Epithelial cell of prostate (primary cell): ENCODE measurements around the gene GRWD1.

Experiments used
- DNase-seq: peaks from one replicate; pipeline ENCODE4 v3.0.0-alpha.2; 2011; ENCODE audit warnings: low read depth, low spot score
- H3K27ac ChIP-seq: fragments of 450-650 bp; 2 replicates; pipeline ENCODE4 v1.5.1; 2017; ENCODE audit warnings: mild to moderate bottlenecking

The GRWD1 gene

DNA sequence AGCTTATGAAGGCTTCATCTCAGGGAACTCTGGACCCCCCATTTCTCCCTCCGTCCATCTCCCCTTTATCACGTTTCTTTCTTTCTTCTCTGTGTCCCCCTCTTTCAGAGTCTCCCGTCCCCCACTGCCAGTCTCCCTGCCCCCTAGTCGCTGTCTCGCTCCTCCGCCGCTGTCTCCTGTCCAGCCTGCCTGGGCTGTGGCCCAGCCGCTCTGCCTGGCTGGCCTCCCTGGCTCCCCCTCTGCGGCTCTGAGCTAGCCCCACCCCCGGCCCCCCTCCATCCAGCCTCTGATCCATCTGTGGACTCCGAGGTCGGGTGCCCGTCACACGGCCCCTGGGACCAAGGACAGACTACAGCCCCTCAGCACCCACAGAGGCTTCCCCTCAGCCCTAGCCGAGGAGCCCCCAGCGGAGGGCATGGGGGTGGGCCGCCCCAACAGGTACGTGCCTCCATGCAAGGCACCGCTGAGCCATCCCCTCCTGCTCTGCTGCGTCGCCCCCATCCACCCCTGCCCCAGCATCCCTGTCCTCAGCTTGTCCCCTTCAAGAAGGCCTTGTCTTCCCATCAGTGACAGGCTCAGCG, 8.5 kb downstream of the GRWD1 start:
- no peak for DNase-seq
- H3K27ac ChIP-seq = no peak overlapping the region

DNA sequence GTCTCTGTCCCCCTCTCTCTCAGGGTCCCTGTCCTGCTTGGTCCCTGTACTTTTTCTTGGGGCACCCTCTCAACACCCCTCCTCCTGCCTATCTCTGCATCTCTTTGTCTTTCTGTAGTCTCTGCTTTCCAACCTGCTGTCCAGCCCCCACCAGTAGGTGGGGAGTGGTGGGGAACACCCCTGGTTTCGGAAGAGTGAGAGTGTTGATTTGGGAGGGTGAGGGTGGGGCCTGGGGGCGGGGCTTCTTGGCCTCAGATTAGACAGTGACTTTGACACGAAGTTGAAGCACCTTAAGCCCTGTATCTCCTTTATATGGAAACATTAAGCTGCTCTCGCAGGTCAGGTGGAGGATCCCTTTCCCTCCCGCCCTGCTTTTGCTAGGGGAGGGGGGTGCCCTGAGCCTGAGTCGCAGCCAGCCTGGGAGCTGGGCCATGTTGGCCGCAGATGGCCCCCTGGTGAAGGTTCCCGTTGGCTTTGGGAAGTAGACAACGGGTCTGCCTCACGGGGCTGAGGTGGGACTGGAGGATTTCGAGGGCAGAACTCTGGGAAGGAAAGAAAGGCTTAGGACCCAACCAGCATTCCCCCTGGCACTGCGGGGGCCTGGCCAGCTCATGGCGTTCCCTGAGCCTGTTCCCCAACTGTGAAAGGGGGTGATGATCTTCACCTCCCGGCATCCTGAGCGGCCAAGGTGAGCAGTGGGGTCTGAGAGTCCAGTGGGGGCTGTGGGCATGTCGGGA, 9.6 kb downstream of the GRWD1 start, which contains the start of gene KCNJ14:
KCNJ14 (plus strand) TSS at position 404 of the 737 bp plus-strand sequence. CDS start 6,151 bp downstream, outside the sequence.
- H3K27ac ChIP-seq = no peak within 1 kb of the TSS
- DNase-seq = no peak

DNA sequence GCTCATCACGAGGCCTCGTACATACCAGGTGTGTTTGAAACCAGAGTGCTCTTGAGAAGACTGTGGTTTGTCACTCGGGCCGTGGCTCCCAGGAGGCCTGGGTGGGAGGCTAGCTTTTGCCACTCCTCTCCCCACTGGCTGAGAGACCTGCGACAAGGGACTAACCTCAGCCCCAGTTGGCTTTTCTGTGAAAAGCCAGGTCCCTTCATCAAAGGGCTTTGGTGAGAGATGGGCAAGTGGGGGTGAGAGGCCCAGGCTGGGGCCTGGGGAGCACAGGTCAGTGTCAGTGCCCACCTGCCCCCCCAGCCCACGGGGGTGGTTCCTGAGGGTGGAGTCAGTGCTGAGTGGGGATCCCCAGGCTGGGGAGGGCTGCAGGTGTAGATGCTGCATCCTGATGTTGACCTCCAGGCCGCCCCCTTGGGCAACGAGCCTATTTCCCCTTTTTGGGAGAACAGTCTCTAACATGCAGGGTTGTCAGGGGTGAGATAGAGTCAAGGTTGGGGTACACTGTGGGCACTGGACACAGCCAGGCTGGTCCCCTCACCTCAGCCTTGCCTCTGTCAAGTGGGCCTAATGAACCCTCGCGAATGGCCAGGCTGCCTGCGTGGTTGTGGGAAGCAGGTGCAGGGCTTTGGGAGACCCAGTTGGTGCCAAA, 10.3 kb downstream of the GRWD1 start:
- no peak for DNase-seq
- H3K27ac ChIP-seq = no peak overlapping the region

DNA sequence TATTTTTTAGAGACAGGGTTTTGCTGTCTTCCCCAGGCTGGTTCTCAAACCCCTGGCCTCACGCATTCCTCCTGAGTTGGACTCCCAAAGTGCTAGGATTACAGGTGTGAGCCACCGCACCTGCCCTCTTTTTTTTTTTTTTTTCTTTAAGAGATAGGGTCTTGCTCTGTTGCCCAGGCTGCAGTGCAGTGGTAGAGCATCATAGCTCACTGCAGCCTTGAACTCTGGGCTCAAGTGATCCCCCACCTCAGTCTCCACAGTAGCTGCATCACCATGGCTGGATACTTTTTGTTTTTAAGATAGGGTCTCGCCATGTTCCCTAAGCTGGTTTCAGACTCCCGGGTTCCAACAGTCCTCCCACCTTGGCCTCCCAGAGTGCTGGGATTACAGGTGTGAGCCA, 11.1 kb downstream of the GRWD1 start:
- no peak for DNase-seq
- no peak overlapping the region for H3K27ac ChIP-seq

DNA sequence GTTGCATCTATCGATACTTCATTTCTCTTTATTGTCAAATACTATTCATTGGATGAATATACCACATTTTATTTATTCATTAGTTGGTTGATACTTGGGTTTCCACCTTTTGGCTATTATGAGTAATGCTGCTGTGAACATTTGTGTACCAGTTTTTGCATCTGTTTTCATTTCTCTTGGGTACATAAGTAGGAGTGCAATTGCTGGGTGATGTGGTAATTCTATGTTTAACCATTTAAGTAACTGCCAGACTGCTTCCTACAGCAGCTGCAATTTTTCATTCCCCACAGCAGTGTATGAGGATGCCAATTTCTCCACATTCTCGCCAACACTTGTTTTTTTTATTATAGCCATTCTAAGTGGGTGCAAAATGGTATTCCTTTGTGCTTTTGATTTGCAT, 12.2 kb downstream of the GRWD1 start:
- no peak for DNase-seq
- no peak overlapping the region for H3K27ac ChIP-seq

DNA sequence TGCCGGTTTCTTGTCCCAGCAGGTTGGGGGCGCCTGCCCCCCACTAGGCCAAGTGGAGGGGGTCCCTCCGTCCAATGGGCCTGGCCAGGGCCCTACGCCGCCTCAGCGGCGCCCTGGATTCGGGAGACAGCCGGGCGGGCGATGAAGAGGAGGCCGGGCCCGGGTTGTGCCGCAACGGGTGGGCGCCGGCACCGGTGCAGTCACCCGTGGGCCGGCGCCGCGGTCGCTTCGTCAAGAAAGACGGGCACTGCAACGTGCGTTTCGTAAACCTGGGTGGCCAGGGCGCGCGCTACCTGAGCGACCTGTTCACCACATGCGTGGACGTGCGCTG, 15.8 kb downstream of the GRWD1 start:
- no peak overlapping the region for H3K27ac ChIP-seq
- DNase-seq = no peak

DNA sequence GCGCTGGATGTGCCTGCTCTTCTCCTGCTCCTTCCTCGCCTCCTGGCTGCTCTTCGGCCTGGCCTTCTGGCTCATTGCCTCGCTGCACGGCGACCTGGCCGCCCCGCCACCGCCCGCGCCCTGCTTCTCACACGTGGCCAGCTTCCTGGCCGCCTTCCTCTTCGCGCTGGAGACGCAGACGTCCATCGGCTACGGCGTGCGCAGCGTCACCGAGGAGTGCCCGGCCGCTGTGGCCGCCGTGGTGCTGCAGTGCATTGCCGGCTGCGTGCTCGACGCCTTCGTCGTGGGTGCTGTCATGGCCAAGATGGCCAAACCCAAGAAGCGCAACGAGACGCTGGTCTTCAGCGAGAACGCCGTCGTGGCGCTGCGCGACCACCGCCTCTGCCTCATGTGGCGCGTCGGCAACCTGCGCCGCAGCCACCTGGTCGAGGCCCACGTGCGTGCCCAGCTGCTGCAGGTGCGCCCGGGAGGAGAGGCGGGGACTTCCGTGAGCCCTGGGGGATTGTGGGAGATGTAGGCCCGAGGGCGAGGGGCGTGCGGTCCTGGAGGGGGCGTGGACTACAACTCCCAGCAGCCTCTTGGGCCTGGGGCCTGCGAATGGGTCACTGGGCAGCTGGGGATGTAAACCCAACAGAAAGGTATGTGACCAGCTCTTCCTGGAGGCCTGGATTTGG, 16.3 kb downstream of the GRWD1 start:
- no peak for DNase-seq
- H3K27ac ChIP-seq = no peak overlapping the region

DNA sequence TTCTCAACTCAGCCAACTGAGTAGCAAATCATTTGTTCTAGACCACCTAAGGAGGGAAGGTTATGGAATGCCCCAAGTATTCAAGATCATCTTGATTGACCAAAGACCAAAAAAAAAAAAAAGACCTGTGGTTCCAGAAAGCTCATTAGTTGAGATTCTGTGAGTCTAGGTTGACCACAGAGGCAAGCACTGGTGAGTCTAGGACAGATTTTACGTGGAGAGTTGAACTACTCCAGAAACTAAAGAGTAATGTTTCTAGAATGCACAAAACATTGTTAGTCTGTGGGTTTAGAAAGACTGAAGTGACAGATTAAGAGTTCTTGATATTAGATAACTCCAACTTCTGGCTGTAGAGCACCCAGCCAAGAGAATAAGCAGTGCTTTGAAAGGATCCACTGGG, 19.4 kb downstream of the GRWD1 start:
- no peak overlapping the region for H3K27ac ChIP-seq
- no peak for DNase-seq

DNA sequence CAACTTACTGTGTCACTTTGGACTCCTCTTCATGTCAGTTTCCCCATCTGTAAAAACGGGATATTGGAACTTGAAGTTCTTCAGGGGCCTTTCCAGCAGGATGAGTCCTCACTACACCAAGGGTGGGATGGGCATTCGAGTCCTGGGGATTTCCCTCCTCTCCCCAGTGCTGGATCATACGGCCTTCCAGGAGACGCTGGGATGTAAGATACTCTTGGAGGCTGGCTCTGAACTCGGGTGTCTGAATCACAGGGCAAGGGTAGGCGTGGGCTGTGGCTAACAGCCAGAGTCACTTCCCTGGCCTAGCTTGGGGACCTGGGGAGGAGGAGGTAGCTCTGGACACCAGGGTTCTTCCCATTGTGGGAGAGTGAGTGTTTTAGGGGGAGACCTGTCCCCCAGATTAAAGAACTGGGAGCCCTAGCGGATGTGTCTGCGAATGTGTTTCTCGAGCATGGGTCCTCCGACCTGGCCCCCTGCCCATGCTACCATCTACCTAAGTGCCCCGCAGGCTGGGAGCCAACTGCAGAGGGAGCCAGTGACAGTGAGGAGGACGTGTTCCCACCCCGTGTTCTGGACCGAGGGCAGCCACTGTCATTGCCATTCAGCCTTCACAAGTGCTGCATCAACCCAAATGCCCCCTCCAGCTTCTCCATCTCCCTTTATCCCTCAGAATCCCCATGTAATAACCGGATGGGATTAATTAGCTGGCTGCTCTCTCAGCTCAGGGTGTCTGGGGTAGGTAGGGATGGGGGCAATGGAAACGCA, 21.0 kb downstream of the GRWD1 start:
- DNase-seq = no peak

DNA sequence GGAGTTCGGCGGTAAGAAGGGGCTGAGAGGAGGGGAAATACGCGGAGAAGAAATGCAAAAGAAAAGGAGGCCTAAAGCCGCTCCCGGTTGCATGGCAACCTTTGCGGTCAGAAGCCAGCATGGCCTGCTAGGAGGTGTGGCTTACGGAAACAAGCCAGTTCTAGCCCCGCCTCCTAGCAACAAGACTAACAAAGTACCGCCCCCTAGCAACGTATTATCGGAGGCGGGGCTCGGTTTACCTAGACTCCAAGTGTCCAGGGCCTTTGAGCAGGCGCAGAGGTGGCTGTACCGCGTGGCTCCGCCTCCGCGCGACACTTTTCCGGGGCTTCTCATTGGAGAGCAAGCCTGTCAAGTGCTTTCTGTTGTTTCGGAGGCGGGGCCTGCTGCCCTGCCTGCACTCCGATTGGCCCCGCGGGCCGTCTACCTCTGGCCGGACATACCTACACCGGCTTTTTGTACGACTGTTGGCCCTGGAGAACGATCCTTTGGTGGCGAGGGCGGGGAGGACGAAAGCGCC, 23.0 kb downstream of the GRWD1 start:
- H3K27ac ChIP-seq = peak overlapping the region; percentile 94

More for the DNA sequence above, 21.0 kb downstream of the GRWD1 start:
- no peak overlapping the region for H3K27ac ChIP-seq

DNA sequence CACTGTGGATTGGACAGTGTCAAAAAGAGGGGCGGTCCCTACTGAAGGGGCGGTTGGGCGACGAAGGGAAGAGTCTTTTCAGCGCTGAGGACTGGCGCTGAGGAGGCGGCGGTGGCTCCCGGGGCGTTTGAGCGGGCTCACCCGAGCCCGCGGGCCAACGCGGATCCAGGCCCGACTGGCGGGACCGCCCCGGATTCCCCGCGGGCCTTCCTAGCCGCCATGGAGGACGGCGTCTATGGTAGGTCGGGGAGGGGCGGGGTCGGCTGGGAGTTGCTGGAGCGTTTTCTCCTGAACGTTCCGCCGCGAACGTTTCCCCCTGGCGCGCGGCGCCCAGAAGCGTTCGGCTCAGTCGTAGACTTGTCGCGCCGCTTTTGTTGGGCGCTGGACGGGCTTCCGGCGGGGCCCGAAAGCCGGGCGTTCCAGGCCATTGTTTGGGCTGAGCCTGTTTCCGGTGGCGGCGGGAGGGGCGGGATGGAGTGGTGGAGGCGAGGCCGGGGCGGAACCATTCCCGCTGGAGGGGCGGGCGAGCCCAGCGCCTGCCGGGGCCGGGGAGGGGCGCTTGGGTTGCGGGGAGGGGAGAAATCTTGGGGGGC, 23.6 kb downstream of the GRWD1 start, which contains the start of gene CYTH2:
CYTH2 (plus strand) TSS at position 81 of the 593 bp plus-strand sequence; CDS start at position 220, 139 bp downstream.
- peak within 1 kb of the TSS; percentile 94 for H3K27ac ChIP-seq
- DNase-seq = no peak

More for the DNA sequence above, 23.0 kb downstream of the GRWD1 start:
- DNase-seq = peak; percentile 99

DNA sequence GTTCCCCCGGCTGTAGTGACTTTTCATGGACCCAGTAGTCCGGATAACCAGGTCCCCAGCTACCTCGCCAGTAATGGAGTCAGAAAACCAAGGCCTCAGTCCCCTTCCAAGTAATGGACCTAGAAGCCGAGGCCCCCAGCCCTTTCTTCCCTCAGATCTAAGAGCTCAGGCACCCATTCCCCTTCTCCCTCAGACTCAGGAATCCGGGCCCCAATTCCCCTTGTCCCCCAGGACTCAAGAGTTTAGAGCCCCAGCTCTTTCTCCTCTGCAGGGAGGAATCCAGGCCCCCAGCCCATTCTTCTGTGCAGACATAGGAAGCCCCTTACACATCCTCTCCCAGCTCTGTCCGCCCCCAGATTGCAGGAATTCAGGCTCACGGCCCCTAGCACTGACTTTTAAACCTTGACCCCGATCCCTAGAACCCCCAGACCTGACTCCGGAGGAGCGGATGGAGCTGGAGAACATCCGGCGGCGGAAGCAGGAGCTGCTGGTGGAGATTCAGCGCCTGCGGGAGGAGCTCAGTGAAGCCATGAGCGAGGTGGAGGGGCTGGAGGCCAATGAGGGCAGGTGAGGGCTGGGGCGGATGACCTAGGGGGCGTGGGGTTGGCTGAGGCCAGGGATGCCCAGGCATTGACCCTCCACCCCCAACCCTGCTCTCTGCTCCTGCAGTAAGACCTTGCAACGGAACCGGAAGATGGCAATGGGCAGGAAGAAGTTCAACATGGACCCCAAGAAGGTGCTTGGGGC, 24.3 kb downstream of the GRWD1 start:
- DNase-seq = no peak
- peak overlapping the region; percentile 94 for H3K27ac ChIP-seq

DNA sequence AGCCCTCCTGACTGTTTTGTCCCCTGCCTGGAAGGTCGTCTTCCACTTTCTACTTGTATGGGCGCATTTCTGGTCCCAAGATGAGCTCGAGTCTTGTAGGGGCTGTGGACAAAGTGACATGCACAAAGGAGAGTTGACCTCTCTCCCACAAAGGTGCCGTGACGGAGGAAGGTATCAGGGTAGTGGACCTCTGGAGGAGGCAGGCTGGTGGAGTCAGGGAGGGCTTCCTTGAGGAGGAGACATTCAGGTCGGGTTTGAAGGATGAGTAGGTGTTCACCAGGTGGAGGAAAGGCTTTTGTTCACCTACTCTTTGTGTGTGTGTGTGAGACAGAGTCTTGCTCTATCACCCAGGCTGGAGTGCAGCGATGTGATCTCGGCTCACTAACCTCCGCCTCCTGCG, 25.1 kb downstream of the GRWD1 start:
- no peak overlapping the region for H3K27ac ChIP-seq
- no peak for DNase-seq

DNA sequence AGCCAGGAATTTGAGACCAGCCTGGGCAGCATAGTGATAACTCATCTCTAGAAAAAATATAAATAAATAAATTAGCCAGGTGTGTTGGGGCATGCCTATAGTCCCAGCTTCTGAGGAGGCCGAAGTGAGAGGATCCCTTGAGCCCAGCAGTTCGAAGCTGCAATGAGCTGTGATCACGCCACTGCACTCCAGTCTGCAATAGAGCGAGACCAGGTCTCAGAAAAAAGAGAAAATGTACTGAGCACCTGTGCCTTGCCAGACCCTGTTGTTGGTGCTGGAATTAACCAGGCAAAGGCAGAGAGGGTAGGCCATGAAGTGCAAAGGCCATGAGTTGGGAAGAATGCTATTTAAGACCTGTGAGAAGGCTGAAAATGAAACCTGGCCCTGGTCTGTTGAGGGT, 26.1 kb downstream of the GRWD1 start:
- no peak for DNase-seq
- H3K27ac ChIP-seq = no peak overlapping the region

DNA sequence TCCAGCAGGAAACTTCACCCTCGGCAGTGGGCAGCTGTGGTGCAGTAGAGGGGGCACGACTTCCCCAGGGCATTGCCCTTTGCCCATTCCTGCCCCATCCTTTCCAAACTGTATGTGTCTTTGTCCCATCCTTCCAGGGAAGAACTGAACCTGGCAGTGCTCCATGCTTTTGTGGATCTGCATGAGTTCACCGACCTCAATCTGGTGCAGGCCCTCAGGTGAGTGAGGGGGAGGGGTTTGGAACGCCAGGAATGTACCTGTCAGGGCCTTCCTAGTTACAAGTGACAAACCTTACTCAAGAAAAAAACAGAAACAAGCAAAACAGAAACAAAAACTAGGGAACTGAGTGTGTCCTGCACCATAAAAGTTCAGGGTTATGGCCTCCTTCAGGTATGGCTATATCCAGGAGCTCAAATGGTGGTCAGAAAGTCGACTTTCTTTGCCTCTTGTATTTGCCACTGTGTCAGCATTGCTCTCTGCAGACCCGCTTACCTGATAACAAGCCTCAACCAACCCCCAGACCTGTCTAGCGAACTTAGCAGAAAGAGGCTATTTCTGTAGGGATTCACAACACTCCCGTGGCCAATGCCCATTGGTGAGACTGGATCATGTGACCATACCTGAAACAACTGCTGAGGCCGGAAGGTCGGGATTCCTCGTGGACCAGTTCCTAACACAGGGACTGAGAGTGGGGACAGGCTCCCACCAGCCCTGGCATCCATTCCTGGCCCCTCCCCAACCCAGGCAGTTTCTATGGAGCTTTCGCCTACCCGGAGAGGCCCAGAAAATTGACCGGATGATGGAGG, 27.6 kb downstream of the GRWD1 start:
- H3K27ac ChIP-seq = no peak overlapping the region
- DNase-seq = no peak

DNA sequence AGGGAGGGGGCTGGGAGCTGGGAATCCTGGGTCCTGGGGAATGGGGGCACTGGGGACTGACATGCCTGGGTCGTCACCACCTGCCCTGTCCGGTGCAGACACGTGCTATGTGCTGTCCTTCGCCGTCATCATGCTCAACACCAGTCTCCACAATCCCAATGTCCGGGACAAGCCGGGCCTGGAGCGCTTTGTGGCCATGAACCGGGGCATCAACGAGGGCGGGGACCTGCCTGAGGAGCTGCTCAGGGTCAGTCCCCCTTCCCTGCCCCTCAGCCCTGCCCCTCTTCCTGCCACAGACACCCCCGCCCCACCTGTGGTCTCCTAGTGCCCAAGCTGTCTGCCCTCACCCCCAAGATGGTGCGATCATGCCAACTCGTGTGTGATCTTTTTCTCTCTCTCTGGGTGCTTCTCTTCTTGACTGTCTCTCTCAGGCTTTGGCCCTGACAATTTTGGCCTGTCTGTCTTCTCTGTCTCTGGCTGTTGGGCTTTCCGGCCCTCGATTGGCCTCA, 28.4 kb downstream of the GRWD1 start:
- no peak overlapping the region for H3K27ac ChIP-seq
- DNase-seq = no peak

DNA sequence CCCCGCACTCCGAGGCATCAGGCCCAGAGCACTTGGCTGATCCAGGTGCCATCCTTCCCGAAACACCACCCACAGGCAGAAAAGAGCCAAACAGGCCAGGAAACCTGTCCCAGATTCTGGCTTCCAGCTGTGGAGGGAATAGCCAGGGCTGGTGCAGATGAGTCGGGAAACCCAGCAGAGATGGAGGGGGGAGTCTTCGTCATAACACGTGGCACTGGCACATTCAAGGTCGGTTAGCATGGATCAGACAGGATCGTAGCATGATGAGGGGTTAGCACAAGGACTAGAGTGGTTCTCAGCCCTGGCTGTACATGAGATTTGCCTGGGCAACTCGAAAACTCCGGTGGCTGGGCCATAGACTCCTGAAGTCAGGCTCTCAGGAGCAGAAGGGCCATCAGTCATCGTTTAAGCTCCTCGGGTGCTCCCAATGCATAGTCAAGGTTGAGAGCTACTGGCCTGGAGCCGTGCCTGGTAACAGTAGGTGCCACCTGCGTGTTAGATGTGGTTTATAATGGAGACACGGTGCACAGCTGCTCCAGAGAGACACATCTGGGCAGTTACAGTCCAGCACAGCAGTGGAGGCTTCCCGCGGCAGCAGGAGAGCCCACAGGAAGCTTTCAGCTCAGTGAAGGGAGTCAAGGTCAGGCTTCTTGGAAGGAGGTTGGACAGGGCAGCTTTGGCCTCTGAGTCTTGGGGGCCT, 29.7 kb downstream of the GRWD1 start:
- DNase-seq = no peak
- no peak overlapping the region for H3K27ac ChIP-seq
